ENCODE results near the gene ESAM. TPM values are rescaled to one million over a fixed set of nuclear protein-coding genes. Genes with fewer than 3 reads are reported as not detected.

ESAM gene
- polyA plus RNA-seq, 1 of the 3 experiments (the other 2 are of a cell fraction), result 1.3 TPM

GRCh38 chr11:124791626-124792341 is 29.7 kb upstream of the ESAM start:
- Histone ChIP-seq H3F3A (replicated peaks; ENCODE audit: insufficient read depth) (peaks cover 8% of the 10 kb centered on the region), H3K9ac (no peak overlapping the region), H3K36me3 (replicated peaks in 1 of 2; ENCODE audit: control insufficient read depth in 1 of 2, insufficient read depth in 2 of 2, low read length in 1 of 2) (no peaks in the 10 kb centered on the region), H3K27me3 (ENCODE audit: insufficient read depth) (no peaks in the 10 kb centered on the region), H4K20me1 (ENCODE audit: insufficient read depth) (peaks cover 87% of the 10 kb centered on the region), H3K9me2 (no peaks in the 10 kb centered on the region), H3K4me3 (ENCODE audit: low read depth in 2 of 2, low read length in 1 of 2) (no peak overlapping the region), H3K79me2 (ENCODE audit: insufficient read depth) (peaks cover 99% of the 10 kb centered on the region), H2AFZ (ENCODE audit: low read depth) (no peak overlapping the region), H3K4me1 (ENCODE audit: control insufficient read depth in 1 of 2, insufficient read depth in 2 of 2, low read depth in 1 of 2, low read length in 1 of 2) (peaks cover 5 to 9% of the 10 kb centered on the region in 2 experiments; a peak in 3 of 4 replicates), H3K9me3 (no peaks in the 10 kb centered on the region), H3K4me2 (no peak overlapping the region), H3K27ac (ENCODE audit: low read depth in 2 of 2, low read length in 1 of 2) (no peak overlapping the region)
- WGBS (ENCODE audit: low lambda C conversion rate), result 96% methylated on average over 4 of the region's 4 CpGs
- ChIA-PET CTCF (interaction anchor here (1.2 to 10.4 kb wide), 7 partner anchors 8 to 120 kb away, joined by 3 to 70 read pairs (median 13); partner anchors contain the start of genes ESAM, MSANTD2, SIAE and SPA17), POLR2A (no interaction called here)
- DNase-seq, result no peak
- TF ChIP-seq MXI1 (IDR thresholded peaks at IDR 0.05; ENCODE audit: low read depth, low read length), result no peak
- TF ChIP-seq GATA2 (CRISPR knock-in tag; IDR thresholded peaks at IDR 0.05), result no peak
- TF ChIP-seq GABPA (IDR thresholded peaks at IDR 0.05; ENCODE audit: low read depth), result no peak
- TF ChIP-seq FOSL2 (IDR thresholded peaks at IDR 0.05; ENCODE audit: borderline replicate concordance, low read depth), result no peak

GRCh38 chr11:124788521-124788920 is 26.4 kb upstream of the ESAM start:
- Histone ChIP-seq H3K79me2 (ENCODE audit: insufficient read depth) (peaks cover 97% of the 10 kb centered on the region), H3K27me3 (ENCODE audit: insufficient read depth) (no peaks in the 10 kb centered on the region), H2AFZ (ENCODE audit: low read depth) (no peak overlapping the region), H3K4me3 (ENCODE audit: low read depth in 2 of 2, low read length in 1 of 2) (no peak overlapping the region), H3K9me3 (no peaks in the 10 kb centered on the region), H3K36me3 (replicated peaks in 1 of 2; ENCODE audit: control insufficient read depth in 1 of 2, insufficient read depth in 2 of 2, low read length in 1 of 2) (no peaks in the 10 kb centered on the region), H3K4me2 (no peak overlapping the region), H4K20me1 (ENCODE audit: insufficient read depth) (peaks cover 63% of the 10 kb centered on the region), H3K4me1 (ENCODE audit: control insufficient read depth in 1 of 2, insufficient read depth in 2 of 2, low read depth in 1 of 2, low read length in 1 of 2) (peaks cover 5 to 11% of the 10 kb centered on the region in 2 experiments; a peak in 3 of 4 replicates), H3F3A (replicated peaks; ENCODE audit: insufficient read depth) (no peaks in the 10 kb centered on the region), H3K27ac (ENCODE audit: low read depth in 2 of 2, low read length in 1 of 2) (no peak overlapping the region), H3K9ac (no peak overlapping the region), H3K9me2 (no peaks in the 10 kb centered on the region)
- ChIA-PET POLR2A (interaction anchor here (2.4 kb wide), 1 partner anchor 12 kb away, joined by 7 read pairs; the partner anchor contains the start of gene MSANTD2), CTCF (interaction anchor here (0.9 to 3.7 kb wide), 6 partner anchors 10 to 144 kb away, joined by 3 to 13 read pairs (median 5); partner anchors contain the start of gene MSANTD2)
- DNase-seq, result no peak
- TF ChIP-seq TCF12 (IDR thresholded peaks at IDR 0.05), result no peak
- no peak for TF ChIP-seq TEAD4 (IDR thresholded peaks at IDR 0.05; ENCODE audit: borderline replicate concordance, insufficient read depth)
- no peak for TF ChIP-seq PBX3 (IDR thresholded peaks at IDR 0.05)
- no peak for TF ChIP-seq YY1 (IDR thresholded peaks at IDR 0.05; ENCODE audit: low read depth)
- TF ChIP-seq GABPA (IDR thresholded peaks at IDR 0.05; ENCODE audit: low read depth), result no peak
- TF ChIP-seq MAX (IDR thresholded peaks at IDR 0.05; ENCODE audit: low read depth), result no peak
- TF ChIP-seq USF2 (IDR thresholded peaks at IDR 0.05; ENCODE audit: borderline replicate concordance, low read depth, low read length), result no peak
- no peak for TF ChIP-seq RFX5 (IDR thresholded peaks at IDR 0.05; ENCODE audit: low read length)
- no peak for TF ChIP-seq SIN3A (IDR thresholded peaks at IDR 0.05; ENCODE audit: borderline replicate concordance, low read depth, low read length)
- no peak for TF ChIP-seq EP300 (IDR thresholded peaks at IDR 0.05; ENCODE audit: borderline replicate concordance in 1 of 2, low read depth in 1 of 2, low read length in 1 of 2)
- TF ChIP-seq NFIC (IDR thresholded peaks at IDR 0.05; ENCODE audit: borderline replicate concordance), result no peak
